GM18951 (cell line): ENCODE data around the gene GNB2.

Source experiments
- POLR2A ChIP-seq: IDR thresholded peaks from 4 replicates; pipeline ENCODE4 v1.6.1; 2011; ENCODE audit warnings: mild to moderate bottlenecking; ENCODE audit not compliant: insufficient read length, insufficient read depth; ENCODE audit errors: extremely low read depth
- in situ Hi-C: fragments of 300-500 bp; cut with MboI; formaldehyde crosslinking; loops from one replicate; pipeline ENCODE4 v1.12.0; 2022; ENCODE audit warnings: low sequenced_read_pairs, mixed read lengths, inconsistent platforms; ENCODE audit not compliant: unreplicated experiment

The GNB2 gene

GRCh38 chr7:100682228-100682741, 8.7 kb downstream of the GNB2 start:
- no peak for TF ChIP-seq POLR2A
- in situ Hi-C loops: no loop called here

GRCh38 chr7:100682991-100683658, 9.6 kb downstream of the GNB2 start:
- in situ Hi-C loops: no loop called here
- TF ChIP-seq POLR2A: no peak

GRCh38 chr7:100683659-100684533, 10.4 kb downstream of the GNB2 start:
- in situ Hi-C loops: no loop called here
- no peak for TF ChIP-seq POLR2A

- in situ Hi-C loops: no loop called here
- TF ChIP-seq POLR2A: no peak
These were observed 11.0 kb downstream of the GNB2 start for GRCh38 chr7:100684534-100685042.

- in situ Hi-C loops: no loop called here
- TF ChIP-seq POLR2A: no peak
These were observed 11.6 kb downstream of the GNB2 start for GRCh38 chr7:100685049-100685605.

GRCh38 chr7:100685631-100686145, 12.1 kb downstream of the GNB2 start:
- no peak for TF ChIP-seq POLR2A
- in situ Hi-C loops: no loop called here

- TF ChIP-seq POLR2A: no peak
- in situ Hi-C loops: no loop called here
These were observed 12.8 kb downstream of the GNB2 start for GRCh38 chr7:100686201-100686821.

GRCh38 chr7:100686822-100687211, 13.3 kb downstream of the GNB2 start:
- no peak for TF ChIP-seq POLR2A
- in situ Hi-C loops: no loop called here

GRCh38 chr7:100687261-100687660, 13.7 kb downstream of the GNB2 start:
- TF ChIP-seq POLR2A: no peak
- in situ Hi-C loops: no loop called here

GRCh38 chr7:100687751-100688300, 14.3 kb downstream of the GNB2 start:
- in situ Hi-C loops: no loop called here
- no peak for TF ChIP-seq POLR2A

- in situ Hi-C loops: no loop called here
- TF ChIP-seq POLR2A: no peak
These were observed 14.9 kb downstream of the GNB2 start for GRCh38 chr7:100688326-100688860.
